Tibial nerve (tissue), 3 donors: ENCODE data around the gene ANKS1A.

Experiments used
- CTCF ChIP-seq, 5 experiments: fragments of 200-600 bp in 3 of 5; fragments of 450-650 bp in 2 of 5; sonication (generic) in 3 of 5; IDR thresholded peaks; one replicate each; pipeline ENCODE4 v1.5.1; 2016 to 2019; ENCODE audit warnings: antibody characterized with exemption in 5 of 5, mild to moderate bottlenecking in 3 of 5, moderate library complexity in 2 of 5
- POLR2A ChIP-seq, 2 donors: fragments of 450-650 bp; IDR thresholded peaks; one replicate each; pipeline ENCODE4 v1.6.1; 2017; ENCODE audit warnings: antibody characterized with exemption in 2 of 2, mild to moderate bottlenecking in 2 of 2, moderate library complexity in 2 of 2

- no peak for TF ChIP-seq CTCF (IDR thresholded peaks at IDR 0.05)
- no peak for TF ChIP-seq POLR2A (IDR thresholded peaks at IDR 0.05)
Measured at GRCh38 chr6:35051396-35051795, 162.3 kb downstream of the ANKS1A start.
